CD4-positive, alpha-beta T cell treated with Interleukin-4 for 4 hours (primary cell): Measurements from ENCODE around the gene PELI2.

Source experiments
- DNase-seq: peaks from one replicate; pipeline ENCODE4 v3.0.0-alpha.2; 2020

PELI2 gene

DNA sequence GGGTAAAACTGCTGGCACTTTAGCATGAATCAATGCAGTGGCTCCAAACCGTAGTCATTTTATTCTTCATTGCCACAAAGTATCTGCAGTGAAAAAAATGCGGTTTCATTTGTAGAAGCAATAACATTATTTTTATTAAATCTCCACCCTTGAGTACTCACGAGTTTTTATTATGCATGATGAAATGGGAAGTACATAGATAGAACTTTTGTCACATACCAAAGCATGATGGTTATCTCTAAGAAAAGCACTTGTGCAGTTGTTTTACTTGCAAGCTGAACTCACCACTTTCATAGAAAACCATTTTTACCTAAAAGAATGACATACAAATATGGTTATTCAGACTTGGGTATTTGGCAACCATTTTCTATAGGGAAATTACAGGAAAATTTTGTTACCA, 90.3 kb downstream of the PELI2 start:
- no peak for DNase-seq

DNA sequence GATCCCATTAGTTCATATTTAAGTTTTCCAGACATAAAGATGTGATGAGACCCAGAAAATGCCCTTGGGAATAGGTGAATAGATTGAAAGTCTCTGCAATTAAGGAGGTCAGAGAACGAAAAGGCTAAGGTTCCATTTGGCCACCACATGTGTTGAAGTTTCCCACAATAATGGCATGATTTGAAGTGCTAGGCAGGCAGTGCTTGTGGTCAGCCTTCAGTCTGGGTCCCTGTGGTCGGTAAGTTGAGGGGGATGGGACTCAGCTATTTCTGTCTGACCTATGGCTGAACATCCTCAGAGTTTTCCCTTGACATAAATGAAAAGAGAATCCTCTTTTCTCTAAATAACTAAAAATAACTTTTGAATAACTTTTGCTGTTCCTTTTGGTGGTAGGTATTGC, 92.4 kb downstream of the PELI2 start:
- DNase-seq: no peak

- DNase-seq: no peak
These were observed 92.9 kb downstream of the PELI2 start for GRCh38 chr14:56211084-56211483.

GRCh38 chr14:56211844-56212243, 93.6 kb downstream of the PELI2 start:
- DNase-seq: no peak

DNA sequence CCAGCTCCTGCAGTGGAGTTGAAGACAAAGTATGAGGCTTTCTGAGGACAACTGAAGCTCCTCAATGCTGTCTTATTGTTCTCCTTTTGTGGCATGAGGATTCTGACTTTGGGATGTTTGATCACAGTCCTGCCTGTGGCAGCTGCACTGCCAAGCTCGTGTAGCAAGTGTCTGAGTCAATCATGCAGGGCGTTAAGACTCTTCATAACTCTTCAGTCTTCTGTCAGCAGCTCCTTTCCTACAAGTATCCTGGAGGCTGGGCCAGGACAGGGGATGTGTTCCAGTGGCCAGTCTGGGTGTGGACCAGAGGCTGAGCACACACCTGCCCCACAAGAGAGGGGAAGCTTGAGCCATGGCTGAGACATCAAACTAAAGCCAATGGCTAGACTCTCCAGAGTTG, 94.3 kb downstream of the PELI2 start:
- no peak for DNase-seq

DNA sequence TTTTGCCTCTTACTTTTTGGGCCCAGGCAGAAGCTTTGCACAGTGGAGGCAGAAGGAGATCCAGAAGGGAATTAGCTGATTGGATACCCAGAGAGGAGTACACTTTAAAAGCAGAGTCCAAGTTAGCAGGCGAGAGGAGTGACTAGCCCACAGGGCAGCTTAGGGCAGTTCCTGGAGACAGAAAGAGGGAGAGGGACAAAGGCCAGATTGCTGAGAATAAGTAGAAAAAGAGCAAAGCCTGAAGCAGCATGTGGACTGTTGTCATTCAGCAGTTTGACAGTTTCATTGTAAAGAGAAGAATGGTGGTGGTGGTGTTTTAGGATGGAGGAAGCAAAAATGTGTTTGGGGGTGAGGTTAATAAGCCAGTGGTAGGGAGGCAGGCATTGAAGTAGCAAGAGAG, 95.1 kb downstream of the PELI2 start:
- no peak for DNase-seq

GRCh38 chr14:56215180-56215579, 97.0 kb downstream of the PELI2 start:
- DNase-seq: no peak

- no peak for DNase-seq
These were observed 98.6 kb downstream of the PELI2 start for GRCh38 chr14:56216626-56217379.

DNA sequence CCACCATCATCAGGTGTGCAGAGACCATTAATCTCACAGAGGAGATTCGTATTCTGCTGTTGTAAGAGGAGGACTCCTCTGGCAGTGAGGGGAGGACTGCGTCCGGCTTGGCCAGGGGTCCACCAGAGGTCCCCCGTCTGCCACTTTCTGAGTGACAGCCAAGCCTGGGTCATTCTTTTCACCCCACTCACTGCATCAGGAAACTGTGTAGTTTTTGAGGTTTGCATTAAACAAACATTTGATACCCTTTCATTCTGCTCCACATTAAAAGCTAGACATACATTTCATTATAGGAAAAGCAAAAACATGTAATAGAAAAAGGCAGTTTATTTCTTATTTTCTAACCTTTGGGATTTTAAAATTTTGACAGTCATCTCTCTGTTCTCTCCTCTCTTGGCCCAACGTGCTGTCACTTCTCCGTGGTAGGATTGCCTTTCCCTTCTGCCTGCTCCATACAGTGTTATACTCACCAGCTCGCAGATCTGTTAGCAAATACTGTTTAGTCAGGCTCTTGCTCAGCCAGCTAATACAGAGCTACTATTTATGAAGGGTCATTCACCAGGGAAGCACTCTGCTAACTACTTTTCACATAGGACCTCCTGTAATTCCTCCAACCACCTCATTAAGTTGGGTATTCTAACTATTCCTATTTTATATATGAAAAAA, 99.3 kb downstream of the PELI2 start:
- DNase-seq: no peak

DNA sequence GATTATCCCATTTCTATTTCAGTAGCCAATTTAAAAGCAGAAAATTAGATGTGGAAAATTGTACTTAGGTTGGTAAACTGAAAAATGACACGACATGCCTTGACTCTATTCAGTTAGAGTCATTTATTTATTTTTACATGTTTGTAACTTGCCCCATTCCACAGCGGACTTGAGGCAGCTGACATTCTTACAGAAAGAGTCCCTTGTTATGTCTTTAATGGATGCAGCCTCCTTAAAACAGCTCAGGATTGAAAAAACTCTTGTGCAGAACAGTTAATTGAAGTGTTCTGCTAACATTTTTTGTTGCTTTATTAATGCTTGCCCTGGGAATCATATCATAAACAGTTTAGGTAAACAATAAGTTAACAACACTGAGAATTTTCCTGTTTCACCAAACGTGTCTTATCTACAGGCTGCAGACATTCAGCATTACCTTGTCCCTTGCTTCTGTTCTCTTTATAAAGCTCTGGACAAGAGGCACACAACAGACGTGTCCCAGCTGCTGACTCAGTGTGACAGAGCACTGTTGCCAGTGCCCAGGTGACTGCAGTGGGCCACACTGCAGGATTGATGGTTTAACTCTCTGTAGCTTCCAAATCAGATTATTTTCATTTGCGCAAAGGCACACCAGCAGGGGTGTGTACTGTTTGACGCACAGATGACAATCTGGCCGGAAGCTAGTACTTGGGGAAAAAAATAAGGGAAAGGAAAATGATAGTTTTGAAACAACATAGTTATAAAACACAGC, 101.6 kb downstream of the PELI2 start:
- no peak for DNase-seq

DNA sequence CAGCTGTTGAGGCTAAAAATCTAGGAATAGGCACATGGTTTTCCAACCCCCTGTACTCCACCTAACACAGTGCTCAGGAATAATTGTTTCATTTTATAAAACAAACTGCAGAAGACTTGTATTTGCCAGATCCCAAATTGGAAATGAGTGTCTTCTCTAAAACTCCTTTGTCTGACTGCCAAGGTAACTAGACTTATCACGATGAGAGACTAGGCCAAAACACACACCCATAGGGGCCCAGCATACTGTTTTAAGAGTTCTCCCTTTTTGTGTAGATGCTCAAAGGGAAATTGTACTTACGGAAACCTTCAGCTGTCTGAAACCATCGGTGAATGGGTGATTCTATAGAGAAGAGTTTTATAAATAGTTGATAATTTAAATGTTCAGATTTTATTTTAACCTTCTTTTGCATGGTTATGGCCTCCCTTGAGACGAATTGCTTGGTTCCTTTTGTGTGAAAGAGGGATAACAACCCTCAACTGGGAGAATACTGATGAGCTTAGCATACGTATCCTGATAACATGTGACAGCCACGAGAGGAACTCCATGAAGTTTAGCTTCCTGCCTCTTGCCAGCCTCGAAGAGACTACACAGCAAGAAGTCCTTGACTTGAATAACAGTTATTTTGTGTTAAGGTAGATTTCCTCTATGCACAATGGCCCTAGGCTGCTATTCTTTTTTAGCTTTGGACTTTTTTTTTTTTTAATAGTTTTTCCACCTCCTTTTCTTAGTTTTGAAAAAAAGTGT, 103.3 kb downstream of the PELI2 start:
- no peak for DNase-seq

DNA sequence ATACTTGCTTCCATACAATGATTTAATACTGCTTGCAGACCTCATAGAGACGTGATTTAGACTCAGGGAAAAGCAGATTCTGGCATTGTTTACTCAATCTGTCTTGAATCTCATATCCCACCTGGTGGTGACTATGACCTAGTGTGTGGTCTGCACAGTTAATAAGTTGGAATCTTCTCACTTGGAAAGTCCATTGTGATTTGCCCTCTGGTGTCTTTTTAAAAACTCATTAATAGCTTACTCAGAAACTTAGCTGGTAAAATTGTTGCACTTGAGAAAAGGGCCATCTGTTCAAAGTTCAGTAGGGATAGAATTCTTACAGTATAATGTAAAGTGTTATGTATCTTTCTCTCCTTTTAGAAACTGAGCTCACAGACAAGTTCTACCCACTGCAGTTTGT, 106.0 kb downstream of the PELI2 start:
- no peak for DNase-seq

DNA sequence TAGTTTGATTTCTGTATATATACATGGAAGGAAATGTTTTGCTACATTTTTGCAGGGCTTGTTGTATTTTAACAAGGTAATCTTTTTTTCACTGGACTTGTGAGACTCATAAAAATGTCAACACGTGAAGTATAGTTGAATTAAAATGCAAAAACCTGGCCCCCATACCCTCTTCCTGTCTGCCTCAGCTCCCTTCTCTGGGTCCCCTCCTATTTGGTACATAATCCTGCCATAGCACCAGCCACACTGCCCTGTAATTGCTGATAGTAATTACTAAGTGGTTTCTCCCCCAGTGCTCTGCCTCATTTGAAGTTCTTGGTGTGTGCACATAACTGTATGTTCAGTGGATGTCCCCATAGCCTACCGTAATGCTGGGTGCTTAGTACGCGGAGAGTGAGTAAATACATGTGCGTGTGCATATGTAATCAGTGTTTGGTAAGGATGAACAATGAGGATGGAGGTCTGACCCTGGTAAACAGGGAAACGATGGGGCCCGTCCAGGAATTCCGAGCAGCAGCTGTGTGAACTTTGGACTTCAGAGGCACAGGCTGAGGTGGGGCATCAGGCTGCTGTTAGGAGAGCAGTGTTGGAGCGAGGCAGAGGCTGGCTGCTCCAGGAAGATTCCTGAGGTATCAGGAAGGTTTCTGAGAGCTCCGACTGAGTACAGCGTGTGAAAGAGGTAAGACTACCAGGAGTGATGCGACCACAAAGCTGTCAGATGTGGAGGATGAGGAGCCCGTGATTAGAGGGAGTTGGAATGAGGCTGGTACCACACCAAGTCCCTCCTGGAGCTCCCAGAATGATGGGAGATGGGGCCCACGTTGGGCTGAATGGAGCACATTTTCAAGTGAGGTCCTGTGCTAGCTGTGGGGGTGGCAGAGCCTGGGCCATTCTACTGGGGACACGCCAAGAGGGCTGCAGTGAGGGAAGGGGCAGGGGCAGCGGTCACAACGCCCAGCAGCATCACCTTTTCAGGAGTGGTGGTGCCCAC, 106.8 kb downstream of the PELI2 start:
- no peak for DNase-seq

DNA sequence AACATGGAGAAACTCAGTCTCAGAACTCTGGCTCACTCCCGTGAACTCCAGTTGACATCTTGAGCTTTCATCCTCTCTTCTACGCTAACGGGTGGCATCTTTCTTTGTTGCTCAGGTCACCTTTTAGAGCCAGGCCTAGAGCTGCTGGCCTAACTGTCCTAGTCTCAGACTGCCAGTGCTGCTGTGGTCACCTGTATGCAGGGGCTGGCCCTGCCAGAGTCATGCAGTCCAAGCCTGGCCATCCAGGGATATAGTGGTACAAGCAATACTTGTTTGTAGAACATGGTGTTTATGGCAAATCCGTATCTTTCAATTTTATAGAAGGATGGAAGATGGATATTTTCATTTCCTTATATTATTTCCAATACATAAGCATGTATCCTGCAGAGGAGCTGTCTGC, 117.2 kb downstream of the PELI2 start:
- no peak for DNase-seq

DNA sequence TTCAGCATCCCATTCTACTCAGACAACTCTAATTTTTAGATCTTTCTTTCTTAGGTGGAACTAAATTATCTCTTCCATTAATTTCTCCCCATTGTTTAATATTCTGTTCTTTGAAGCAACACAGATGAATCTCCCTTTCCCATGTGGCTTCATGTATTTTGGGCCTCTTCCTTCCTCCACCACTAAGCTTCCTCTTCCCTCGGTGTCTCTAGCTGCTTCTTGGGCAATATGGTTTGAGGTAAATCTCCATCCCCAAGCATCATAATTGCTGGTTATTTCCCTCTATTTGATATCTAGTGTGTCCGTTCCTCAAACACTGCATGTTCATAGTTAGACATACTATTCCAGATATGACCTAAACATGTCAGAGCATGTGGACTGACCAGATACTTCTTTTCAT, 119.2 kb downstream of the PELI2 start:
- DNase-seq: no peak

GRCh38 chr14:56241461-56241860, 123.2 kb downstream of the PELI2 start:
- DNase-seq: no peak

- no peak for DNase-seq
These were observed 124.9 kb downstream of the PELI2 start for GRCh38 chr14:56243110-56243509.

DNA sequence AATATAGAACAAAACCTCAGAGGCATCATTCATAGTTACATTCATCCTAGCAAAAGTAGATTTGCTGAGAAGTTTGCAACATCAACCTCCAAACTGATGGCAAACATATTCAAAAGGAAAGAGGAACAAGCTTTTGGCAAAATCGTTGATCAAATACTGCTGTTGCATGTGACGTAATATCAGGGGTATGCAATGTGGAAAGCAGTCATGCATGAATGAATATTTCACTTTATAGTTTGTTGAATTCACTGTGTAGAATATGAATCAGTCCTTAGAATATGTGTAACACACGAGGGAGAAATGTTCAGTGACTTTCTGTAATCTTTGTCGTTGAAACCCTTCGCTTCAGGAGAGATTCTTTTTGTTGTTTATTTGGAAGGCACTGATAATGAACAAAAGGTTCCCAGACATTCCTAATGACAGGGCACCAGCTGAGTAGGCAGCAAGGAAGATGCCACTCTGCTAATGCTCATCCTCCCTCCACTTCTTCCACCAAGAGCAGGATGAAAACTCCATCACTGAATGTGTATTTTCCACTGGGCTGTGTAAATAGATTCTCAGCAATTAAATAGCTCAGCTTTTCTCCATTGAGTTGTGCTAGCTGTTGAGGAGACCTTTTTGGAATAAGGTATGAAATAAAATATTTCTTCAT, 126.1 kb downstream of the PELI2 start:
- DNase-seq: no peak

DNA sequence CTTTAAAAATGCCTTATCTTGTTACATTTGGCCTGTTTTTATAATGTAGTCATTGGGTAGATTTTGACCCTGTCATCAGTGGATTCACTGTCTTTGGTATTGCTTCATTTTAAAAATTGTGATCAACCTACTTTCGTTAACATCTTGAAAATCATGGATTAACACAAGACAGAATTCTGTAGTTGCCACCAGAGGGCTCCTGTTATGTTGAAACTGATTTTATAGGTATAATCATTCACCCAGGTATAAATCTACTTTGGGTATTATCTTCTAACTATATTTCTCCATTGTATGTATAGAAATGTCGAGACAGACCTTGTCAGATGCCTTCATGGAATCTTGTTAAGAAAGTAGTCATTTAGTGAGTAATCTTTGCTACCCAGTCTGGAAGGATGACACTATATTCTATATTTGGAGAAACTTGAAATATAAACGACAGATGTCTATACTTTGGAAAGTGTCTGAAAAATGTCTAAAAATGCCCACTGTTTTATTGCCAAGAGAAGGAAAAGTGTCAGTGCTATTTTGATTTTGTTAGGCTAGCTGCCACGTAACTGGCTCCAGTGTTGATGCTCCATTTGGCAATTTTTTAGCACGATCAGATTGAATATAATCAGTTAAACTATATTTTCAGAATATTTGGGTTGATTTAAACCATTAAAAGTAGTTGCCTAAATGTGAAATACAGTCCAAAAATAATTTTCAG, 129.4 kb downstream of the PELI2 start:
- DNase-seq: no peak

GRCh38 chr14:56248442-56248841, 130.2 kb downstream of the PELI2 start:
- no peak for DNase-seq

DNA sequence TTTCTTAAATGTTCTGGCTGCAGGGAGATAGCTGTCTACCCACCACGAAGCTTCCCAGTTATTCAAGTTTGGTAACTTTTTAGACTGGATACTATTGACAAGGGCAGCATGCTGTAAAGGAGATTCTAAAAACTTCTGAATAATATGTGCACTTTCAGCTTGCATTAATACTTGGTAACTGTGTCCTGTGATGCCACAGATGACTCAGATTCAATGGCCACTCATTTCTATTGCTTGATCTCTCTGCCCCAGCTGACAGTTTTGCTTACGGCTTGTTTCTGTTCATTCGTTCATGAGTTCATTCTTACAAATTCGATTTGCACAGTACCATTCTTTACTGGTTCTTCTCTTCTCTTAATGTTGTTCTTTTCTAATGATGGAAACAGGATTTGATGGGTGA, 142.8 kb downstream of the PELI2 start:
- DNase-seq: no peak
